ENCODE measurements around the gene ABCB11. TPM values are rescaled to one million over a fixed set of nuclear protein-coding genes. Genes with fewer than 3 reads are reported as not detected.

The ABCB11 gene
- total RNA-seq, 3 donors from 2014 or later (not counting 1 experiment from before 2014, with no cell fraction given), result 0.07 to 0.48 (median 0.07) TPM

- no peak for TF ChIP-seq CTCF (IDR thresholded peaks at IDR 0.05)
Measured at GRCh38 chr2:169001116-169001815, 29.9 kb downstream of the ABCB11 start.

GRCh38 chr2:168999668-169000213, 31.4 kb downstream of the ABCB11 start:
- H3K9me3 ChIP-seq (ENCODE audit: control insufficient read depth, insufficient read depth, low read length), result no peaks in the 10 kb centered on the region
- no peak for ATAC-seq
- H3K9me3 Mint-ChIP-seq, result no peaks in the 10 kb centered on the region

More at GRCh38 chr2:169001116-169001815, 29.9 kb downstream of the ABCB11 start:
- H3K9me3 Mint-ChIP-seq, result no peaks in the 10 kb centered on the region
- H3K36me3 ChIP-seq (ENCODE audit: control insufficient read depth, insufficient read depth, low read length), result no peaks in the 10 kb centered on the region
- H3K27ac Mint-ChIP-seq, result no peak overlapping the region
- H3K27me3 ChIP-seq (ENCODE audit: control insufficient read depth, insufficient read depth, low read length), result no peaks in the 10 kb centered on the region
- peaks cover 2 to 23% of the 10 kb centered on the region in 2 donors for H3K27me3 Mint-ChIP-seq (ENCODE audit: low read depth in 2 of 2)
- peaks cover 0 to 11% of the 10 kb centered on the region in 2 donors for H3K4me1 Mint-ChIP-seq
- no peaks in the 10 kb centered on the region for H3K36me3 Mint-ChIP-seq
- 100% methylated on average over 4 of the region's 5 CpGs for WGBS (ENCODE audit: insufficient coverage)
- intact Hi-C loops (cut with micrococcal nuclease), result no loop called here
- H3K4me1 ChIP-seq (ENCODE audit: control insufficient read depth, insufficient read depth, low read length), result no peaks in the 10 kb centered on the region
- H3K4me3 Mint-ChIP-seq, result no peak overlapping the region
- no peak overlapping the region for H3K27ac ChIP-seq (ENCODE audit: low read length)
- ATAC-seq (no peak), DNase-seq (no peak)
- H3K4me3 ChIP-seq (ENCODE audit: low read length), result no peak overlapping the region
- no peaks in the 10 kb centered on the region for H3K9me3 ChIP-seq (ENCODE audit: control insufficient read depth, insufficient read depth, low read length)

GRCh38 chr2:168998609-168999211, 32.4 kb downstream of the ABCB11 start:
- no peaks in the 10 kb centered on the region for H3K36me3 Mint-ChIP-seq
- H3K4me3 Mint-ChIP-seq, result no peak overlapping the region
- no peak for TF ChIP-seq CTCF (IDR thresholded peaks at IDR 0.05)
- DNase-seq, result no peak
- intact Hi-C loops (cut with micrococcal nuclease), result no loop called here
- no peak for ATAC-seq
- Histone ChIP-seq H3K36me3 (ENCODE audit: control insufficient read depth, insufficient read depth, low read length) (no peaks in the 10 kb centered on the region), H3K4me3 (ENCODE audit: low read length) (no peak overlapping the region), H3K9me3 (ENCODE audit: control insufficient read depth, insufficient read depth, low read length) (no peaks in the 10 kb centered on the region), H3K4me1 (ENCODE audit: control insufficient read depth, insufficient read depth, low read length) (no peaks in the 10 kb centered on the region), H3K27me3 (ENCODE audit: control insufficient read depth, insufficient read depth, low read length) (no peaks in the 10 kb centered on the region), H3K27ac (ENCODE audit: low read length) (no peak overlapping the region)
- H3K4me1 Mint-ChIP-seq, result peaks cover 0 to 11% of the 10 kb centered on the region in 2 donors
- 100% methylated on average over 2 of the region's 4 CpGs for WGBS (ENCODE audit: insufficient coverage)
- peaks cover 2 to 11% of the 10 kb centered on the region in 2 donors for H3K27me3 Mint-ChIP-seq (ENCODE audit: low read depth in 2 of 2)
- no peak overlapping the region for H3K27ac Mint-ChIP-seq
- H3K9me3 Mint-ChIP-seq, result no peaks in the 10 kb centered on the region

More at GRCh38 chr2:168999668-169000213, 31.4 kb downstream of the ABCB11 start:
- Mint-ChIP-seq H3K36me3 (no peaks in the 10 kb centered on the region), H3K4me3 (no peak overlapping the region), H3K27ac (no peak overlapping the region), H3K27me3 (ENCODE audit: low read depth in 2 of 2) (peaks cover 2 to 20% of the 10 kb centered on the region in 2 donors), H3K4me1 (peaks cover 0 to 11% of the 10 kb centered on the region in 2 donors)
- no peak overlapping the region for H3K4me3 ChIP-seq (ENCODE audit: low read length)
- H3K36me3 ChIP-seq (ENCODE audit: control insufficient read depth, insufficient read depth, low read length), result no peaks in the 10 kb centered on the region
- H3K4me1 ChIP-seq (ENCODE audit: control insufficient read depth, insufficient read depth, low read length), result no peaks in the 10 kb centered on the region
- no CpG with 5 or more reads among the region's 1 CpG for WGBS (ENCODE audit: insufficient coverage)
- DNase-seq, result no peak
- no peaks in the 10 kb centered on the region for H3K27me3 ChIP-seq (ENCODE audit: control insufficient read depth, insufficient read depth, low read length)
- no peak for TF ChIP-seq CTCF (IDR thresholded peaks at IDR 0.05)
- intact Hi-C loops (cut with micrococcal nuclease), result no loop called here
- H3K27ac ChIP-seq (ENCODE audit: low read length), result no peak overlapping the region
